Activated CD4-positive, alpha-beta T cell treated with anti-CD3 and anti-CD28 coated beads, Interleukin-10, Interleukin-2, amounts not matched to agents 100 ng/mL and 50 ng/mL, durations not matched to agents 16 hours and 8 hours (primary cell): ENCODE measurements around the gene GCNT2.
"Not testable (repeated sequence)": the region's sequence is repeated elsewhere in the genome, so short reads cannot be mapped to it uniquely, and the experiment has no call there.

Experiments used
- DNase-seq: peaks from one replicate; pipeline ENCODE4 v3.0.0-alpha.2; 2020

The GCNT2 gene

DNA sequence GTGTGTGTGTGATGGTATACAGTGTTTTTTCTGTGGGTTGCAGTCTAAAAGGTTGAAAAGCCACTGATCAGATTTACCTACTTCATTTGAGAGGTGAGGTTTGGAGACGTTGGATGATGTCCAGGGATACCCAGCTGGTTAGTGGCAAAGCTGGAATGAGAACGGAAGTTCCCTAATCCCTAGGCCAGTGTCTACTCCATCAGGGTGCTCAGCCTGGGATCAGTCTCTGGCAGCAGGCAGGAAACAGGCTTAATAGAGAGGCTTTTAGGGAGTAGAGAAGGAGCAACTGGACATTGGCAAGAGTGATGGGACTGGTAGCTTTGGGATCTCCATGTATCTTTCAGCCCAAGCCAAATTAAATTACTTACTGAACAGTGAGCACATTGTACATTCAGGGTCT is 92.6 kb downstream of the GCNT2 start:
- no peak for DNase-seq

DNA sequence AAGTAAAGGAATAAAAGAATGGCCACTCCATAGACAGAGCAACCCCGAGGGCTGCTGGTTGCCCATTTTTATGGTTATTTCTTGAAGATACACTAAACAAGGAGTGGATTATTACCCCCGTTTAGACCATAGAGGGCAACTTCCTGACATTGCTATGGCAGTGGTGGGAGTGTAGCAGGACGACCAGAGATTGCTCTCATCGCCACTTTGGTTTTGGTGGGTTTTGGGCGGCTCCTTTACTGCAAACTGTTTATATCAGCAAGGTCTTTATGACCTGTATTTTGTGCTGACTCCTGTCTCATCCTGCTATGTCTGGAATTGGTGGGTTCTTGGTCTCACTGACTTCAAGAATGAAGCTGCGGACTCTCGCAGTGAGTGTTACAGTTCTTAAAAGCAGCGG is 94.5 kb downstream of the GCNT2 start:
- no peak for DNase-seq

DNA sequence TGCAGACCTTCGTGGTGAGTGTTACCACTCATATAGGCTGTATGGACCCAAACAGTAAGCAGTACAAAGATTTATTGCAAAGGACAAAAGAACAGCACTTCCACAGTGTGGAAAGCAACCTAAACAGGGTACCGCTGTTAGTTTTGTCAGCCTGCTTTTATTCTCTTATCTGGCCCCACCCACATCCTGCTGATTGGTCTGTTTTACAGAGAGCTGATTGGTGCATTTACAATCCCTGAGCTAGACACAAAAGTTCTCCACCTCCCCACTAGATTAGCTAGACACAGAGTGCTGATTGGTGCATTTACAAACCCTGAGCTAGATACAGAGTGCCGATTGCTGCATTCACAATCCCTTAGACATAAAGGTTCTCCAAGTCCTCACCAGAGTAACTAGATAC is 95.1 kb downstream of the GCNT2 start:
- not testable (repeated sequence) for DNase-seq

DNA sequence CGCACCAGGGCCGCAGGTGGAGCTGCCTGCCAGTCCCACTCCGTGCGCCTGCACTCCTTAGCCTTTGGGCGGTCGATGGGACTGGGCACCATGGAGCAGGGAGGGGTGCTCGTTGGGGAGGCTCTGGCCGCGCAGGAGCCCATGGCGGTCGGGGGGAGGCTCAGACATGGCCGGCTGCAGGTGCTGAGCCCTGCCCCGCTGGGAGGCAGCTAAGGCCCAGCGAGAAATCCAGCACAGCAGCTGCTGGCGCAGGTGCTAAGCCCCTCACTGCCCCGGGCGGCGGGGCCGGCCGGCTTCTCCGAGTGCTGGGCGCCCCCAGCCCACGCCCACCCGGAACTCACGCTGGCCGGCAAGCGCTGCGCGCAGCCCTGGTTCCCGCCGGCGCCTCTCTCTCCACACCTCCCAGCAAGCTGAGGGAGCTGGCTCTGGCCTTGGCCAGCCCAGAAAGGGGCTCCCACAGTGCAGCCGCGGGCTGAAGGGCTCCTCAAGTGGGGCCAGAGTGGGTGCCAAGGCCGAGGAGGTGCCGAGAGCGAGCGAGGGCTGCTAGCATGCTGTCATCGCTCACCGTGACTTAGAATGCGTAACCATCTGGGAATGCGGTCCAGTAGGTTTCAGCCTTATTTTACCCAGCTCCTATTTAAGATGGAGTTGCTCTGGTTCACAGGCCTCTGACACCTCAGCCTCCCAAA is 96.0 kb downstream of the GCNT2 start:
- DNase-seq = no peak

DNA sequence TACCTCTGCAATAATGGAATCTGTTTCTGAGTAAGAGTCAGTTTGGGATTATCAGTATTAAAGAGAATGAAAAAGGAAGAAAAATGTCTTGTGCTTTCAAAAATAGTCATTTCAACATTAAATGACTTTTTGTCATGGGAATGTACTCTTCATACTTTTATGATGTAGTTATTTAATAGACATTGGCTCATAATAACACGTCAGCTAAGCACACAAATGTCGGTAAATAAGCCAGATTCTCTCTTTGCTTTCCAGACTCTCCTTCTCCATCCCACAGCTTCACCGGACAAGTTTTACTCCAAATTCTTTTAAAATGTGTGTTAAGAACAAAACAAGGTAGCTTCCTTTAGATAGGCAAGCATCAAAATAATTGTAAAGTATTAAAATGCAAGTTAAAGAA is 97.3 kb downstream of the GCNT2 start:
- DNase-seq = no peak

DNA sequence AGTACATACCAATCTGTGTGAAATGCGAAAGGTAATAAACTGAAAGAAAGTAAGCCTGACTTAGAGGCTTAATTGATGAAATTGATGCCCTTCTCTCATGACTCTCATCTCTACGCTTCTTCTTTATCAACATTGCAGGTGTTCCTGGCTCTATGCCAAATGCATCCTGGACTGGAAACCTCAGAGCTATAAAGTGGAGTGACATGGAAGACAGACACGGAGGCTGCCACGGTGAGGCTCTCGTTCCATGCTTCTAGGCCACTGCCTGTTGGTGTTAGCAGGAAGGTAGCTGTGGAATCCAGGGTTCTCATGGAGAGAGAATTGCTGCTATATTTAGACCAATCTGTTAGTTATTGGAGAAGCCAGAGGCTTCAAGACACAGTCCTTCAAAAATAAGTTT is 100.1 kb downstream of the GCNT2 start:
- no peak for DNase-seq

DNA sequence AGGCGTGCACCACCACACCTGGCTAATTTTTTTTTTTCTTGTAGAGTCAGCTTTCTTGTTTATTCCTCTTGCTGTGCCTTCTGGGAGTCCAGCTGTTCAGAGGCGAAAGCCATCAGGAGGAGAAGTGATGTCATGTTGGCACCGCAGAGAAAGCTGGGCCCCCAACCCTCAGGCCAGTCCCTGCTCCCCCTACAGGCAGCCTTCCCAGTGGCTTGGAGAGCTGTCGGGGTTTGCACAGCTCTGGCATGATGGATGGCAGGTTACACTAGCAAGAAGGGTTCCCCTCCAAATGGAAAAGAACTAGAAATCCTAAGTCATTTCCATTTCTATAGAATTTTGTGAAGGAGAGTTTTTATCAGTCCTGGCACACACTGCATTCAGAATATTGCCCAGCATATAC is 100.7 kb downstream of the GCNT2 start:
- no peak for DNase-seq

DNA sequence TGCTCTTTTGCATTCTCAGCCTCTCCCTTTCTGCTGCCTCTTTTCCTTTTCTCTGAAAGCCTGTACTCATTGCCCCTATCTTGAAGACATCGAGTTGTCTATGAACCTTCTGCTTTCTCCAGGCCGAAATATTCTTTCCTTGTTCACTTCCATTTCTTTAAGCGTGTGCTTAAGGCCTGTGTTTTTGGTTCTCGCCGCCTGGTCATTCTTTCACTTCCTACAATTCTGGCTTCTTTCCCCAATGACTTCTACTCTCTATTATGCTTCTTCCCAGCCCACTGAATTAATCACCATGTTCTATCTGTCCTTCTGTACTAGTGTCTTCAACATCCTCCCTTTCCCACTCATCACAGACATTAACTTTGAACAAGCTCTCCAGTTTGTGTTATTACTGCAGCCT is 103.7 kb downstream of the GCNT2 start:
- DNase-seq = no peak

DNA sequence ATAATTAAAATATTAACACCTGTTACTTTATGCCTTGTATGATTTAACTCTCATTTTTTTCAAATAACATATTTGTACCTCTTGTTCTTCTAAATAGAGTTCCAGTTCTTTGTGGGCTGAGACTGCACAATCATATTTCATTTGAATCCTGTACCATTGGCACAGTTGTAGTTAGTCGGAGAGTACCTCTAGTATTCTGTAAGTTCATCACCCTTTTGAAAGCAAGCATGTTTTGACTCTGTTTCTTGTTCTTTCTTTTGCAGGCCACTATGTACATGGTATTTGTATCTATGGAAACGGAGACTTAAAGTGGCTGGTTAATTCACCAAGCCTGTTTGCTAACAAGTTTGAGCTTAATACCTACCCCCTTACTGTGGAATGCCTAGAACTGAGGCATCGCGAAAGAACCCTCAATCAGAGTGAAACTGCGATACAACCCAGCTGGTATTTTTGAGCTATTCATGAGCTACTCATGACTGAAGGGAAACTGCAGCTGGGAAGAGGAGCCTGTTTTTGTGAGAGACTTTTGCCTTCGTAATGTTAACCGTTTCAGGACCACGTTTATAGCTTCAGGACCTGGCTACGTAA is 105.1 kb downstream of the GCNT2 start:
- DNase-seq = no peak

DNA sequence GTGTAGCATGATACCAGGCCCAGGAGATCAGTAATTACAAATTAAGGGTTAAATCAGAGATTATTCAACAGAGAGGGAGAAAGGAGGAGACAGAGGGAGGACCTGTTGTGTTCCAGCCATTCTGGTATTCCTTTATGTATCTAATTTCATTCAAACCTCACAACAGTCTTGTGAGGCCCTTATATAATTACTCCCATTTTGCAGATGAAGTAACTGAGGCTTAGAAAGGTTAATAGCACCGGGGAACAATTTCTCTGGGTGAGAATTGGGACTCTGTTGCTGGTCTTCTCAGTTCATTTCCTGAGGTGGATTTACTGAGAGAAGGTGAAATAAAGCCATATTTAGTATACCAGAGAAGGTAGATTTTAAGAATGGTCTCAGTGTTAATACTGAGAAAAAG is 106.6 kb downstream of the GCNT2 start:
- no peak for DNase-seq

DNA sequence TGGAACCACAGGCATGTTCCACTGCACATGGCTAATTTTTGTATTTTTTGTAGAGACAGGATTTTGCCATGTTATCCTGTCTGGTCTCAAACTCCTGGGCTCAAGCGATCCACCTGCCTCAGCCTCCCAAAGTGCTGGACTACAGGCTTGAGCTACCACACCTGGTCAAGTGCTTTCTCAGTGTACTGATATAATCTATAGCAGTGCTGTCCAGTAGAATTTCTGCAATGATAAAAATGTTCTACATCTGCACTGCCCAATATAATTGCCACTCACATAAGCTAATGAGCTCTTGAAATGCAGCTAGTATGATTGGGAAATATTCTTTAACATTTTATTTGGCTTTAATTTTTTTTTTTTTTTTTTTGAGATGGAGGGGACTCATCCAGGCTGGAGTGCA is 109.0 kb downstream of the GCNT2 start:
- no peak for DNase-seq

DNA sequence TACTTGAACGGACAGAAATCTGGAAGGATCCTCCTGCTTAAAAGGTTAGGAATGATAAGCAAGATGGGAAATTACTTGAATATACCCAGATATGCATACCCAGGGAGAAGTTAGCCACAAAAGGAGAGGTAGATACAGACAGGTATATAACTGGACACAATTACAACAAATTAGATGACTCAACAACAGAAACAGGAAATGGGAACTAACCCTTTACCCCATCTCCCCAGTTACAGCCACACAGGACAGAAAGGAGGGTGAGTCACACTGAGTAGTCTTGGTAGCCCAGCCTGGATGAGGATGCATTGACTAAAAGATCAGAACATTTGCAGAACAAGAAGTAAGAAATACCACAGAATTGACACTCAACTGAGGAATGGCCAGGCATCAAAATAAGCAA is 112.1 kb downstream of the GCNT2 start:
- peak; percentile 50 for DNase-seq

DNA sequence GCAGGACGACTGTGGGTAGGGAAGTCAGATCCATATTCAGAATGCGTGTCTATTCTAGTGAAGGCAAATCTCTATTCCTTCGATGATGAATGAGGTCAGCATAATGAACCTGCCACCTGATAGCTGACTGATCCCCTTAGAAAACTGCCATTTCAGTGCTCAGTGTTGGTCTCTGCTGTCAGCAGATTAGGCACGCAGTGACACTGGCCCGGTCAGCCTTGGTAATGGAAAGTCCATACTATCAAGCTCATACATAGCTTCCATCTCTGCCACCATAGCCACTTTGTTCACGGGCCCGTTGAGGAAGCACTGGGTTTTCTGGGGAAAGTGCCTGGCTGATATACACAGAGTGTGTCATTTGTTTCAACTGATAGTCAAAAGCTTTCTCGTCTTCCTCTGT is 119.3 kb downstream of the GCNT2 start:
- no peak for DNase-seq

DNA sequence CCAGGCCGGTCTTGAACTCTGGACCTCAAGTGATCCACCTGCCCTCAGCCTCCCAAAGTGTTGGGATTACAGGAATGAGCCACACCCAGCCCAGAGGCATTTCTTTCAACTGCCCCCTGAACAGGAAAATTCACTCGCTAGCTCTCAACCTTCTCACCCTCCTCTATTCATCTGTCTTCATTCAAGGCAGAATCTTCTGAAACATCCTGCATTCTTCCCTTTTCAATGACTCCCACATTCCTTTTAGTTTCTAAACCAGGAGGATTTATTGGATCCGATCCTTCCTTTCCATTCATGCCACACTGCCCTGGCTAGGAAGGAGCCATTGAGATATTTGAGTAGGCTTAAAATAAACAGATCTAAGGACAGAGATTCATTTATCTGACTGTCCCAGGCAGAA is 120.4 kb downstream of the GCNT2 start:
- no peak for DNase-seq

DNA sequence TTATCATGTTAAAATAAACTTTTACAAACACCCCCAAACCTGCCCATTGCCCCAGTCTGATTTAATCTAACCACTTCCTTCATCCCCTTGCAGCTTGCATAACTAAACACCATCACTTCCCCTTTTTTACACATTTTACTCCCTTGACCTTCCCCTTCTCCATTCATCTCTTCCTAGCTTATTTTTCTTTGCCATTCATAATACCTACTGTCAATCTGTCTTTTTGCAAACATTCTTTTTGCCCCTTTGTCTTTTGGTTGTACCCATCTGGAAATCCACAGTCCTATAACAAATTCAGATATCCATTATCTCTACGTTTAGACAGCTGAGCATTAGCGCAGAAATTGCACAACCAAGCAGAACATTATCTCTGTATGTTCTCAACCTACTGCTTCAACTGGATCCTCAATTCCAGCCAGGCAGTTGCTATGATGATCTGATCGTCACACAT is 122.1 kb downstream of the GCNT2 start:
- no peak for DNase-seq

DNA sequence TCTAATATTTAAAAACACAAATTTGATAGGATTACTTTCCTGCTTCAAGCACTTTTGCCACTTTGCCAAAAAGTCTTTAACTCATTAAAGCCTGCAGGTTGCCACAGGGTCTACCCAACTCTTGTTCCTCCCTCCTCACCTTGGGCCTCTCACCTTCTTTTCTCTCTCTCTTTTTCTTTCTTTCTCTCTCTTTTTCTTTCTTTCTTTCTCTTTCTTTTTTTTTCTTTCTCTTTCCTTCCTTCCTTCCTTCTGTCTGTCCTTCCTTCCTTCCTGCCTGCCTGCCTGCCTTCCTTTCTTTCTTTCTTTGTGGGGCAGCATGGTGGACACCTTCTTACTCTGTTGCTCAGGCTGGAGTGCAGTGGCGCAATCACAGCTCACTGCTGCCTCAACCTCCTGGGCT is 123.1 kb downstream of the GCNT2 start:
- no peak for DNase-seq

DNA sequence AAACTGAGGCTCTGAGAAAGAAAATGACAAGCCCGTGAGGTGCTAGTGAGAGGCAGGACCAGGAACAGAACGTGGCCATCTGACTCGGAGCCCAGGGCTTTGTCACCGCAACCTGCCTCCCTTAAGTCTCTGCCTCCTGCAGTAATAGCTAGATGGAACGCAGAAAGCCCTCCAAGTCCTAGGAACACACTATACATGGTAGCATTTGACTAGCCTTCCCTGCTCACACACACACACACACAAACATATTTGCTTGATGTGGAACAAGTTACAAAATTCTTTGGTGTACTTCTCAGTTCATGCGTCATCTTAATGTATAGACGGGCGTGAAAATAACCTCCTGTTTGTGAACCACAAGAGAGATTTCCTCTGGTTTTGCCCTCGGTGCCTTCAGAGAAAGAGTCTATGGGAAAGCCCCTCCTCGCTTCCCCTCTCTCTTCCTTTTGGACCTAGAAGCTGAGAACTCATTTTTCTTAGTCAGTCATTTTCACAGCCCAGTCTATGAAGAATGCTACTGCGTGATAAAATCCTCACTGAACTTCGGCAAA is 134.4 kb downstream of the GCNT2 start:
- DNase-seq = peak; percentile 74

DNA sequence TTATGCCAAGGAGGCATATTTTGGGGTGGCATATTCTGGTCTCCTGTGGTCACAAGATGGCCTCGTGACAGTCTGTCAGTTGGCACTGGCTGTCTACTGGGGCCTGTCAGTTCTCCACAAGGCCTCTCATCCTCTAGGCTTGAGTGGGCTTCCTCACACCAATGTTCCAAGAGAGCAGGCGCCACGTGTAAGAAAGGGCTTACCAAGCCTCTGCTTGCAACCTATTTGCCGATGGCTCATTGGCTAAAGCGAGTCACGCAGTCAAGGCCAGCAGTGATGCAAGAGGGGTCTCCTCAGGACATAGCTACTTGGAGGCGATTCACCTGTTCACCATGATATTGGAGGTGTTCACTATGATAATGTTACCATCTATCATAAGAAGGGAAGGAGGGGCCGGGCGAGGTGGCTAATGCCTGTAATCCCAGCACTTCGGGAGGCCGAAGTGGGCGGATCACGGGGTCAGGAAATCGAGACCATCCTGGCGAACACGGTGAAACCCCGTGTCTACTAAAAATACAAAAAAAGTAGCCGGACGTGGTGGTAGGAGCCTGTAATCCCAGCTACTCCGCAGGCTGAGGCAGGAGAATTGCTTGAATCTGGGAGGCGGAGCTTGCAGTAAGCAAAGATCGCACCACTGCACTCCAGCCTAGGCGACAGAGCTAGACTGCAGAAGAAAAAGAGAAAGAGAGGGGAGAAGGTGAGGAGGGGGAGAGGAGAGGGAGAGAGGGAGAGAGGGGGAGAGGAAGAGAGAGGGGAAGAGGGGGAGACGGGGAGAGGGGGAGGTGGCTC is 138.0 kb downstream of the GCNT2 start:
- DNase-seq = no peak

DNA sequence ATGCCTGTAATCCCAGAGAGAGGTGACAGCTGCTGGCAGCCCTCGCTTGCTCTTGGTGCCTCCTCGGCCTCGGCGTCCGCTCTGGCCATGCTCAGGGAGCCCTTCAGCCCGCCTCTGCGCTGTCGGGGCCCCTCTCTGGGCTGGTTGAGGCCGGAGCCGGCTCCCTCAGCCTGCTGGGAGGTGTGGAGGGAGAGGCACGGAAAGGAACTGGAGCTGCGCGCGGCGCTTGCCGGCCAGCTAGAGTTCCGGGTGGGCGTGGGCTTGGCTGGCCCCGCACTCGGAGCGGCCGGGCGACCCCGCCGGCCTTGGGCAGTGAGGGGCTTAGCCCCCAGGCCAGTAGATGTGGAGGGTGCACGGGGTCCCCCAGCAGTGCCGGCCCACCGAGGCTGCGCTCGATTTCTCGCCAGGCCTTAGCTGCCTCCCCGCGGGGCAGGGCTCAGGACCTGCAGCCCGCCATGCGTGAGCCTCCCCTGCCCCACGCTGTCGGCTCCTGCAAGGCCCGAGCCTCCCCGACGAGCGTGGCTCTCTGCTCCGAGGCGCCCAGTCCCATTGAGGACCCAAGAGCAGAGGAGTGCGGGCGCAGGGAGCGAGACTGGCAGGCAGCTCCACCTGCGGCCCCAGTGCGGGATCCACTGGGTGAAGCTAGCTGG is 138.7 kb downstream of the GCNT2 start:
- DNase-seq = no peak

DNA sequence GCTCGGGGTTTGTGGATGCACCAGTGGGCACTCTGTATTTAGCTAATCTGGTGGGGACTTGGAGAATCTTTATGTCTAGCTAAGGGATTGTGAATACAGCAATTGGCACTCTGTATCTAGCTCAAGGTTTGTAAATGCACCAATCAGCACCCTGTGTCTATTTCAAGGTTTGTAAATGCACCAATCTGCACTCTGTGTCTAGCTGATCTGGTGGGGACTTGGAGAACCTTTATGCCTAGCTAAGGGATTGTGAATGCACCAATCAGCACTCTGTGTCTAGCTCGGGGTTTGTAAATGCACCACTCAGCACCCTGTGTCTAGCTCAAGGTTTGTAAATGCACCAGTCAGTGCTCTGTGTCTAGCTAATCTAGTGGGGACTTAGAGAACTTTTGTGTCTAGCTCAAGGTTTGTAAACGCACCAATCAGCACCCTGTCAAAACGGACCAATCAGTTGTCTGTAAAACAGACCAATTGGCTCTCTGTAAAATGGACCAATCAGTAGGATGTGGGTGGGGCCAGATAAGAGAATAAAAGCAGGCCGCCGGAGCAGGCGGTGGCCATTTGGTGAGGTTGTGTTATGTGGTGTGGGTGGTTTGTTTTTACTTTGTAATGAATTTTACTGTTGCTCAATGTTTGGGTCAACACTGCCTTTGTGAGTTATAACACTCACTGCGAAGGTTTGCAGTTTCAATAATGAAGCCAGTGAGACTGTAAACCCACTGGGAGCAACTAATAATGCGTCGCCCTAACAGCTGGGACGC is 139.5 kb downstream of the GCNT2 start:
- not testable (repeated sequence) for DNase-seq

DNA sequence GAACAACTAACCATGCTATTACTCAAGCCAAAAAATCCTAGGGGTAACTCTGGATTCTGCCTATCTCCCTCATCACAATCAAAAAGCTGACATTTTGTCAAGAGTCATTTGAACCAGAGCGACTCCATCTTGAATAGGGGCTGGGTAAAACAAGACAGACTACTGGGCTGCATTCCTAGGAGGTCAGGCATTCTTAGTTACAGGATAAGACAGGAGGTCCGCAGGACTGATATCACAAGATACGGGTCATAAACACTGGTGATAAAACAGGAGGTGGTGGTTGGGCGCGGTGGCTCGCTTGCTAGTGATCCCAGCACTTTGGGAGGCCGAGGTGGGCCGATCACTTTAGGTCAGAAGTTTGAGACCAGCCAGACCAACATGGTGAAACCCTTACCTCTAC is 141.1 kb downstream of the GCNT2 start:
- DNase-seq = no peak

DNA sequence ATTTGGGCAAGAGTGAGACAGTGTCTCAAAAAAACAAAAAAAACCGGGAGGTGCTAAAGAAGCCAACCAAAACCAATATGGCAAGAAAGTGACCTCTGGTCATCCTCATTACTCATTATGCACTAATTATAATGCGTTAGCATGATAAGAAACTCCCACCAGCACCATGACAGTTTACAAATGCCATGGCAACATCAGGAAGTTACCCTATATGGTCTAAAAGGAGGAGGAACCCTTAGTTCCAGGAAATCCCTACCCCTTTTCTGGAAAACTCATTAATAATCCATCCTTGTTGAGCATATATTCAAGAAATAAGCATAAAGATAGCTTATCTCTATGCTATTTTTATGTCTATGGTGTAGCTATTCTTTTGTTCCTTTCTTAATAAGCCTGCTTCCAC is 141.6 kb downstream of the GCNT2 start:
- DNase-seq = no peak

DNA sequence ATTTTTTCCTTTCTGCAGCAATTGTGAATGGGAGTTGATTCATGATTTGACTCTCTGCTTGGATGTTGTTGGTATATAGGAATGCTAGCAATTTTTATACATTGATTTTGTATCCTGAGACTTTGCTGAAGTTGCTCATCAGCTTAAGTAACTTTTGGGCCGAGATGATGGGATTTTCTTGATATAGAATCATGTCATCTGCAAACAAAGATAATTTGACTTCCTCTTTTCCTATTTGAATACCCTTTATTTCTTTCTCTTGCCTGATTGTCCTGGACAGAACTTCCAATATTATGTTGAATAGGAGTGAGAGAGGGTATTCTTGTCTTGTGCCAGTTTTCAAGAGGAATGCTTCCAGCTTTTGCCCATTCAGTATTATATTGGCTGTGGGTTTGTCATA is 144.4 kb downstream of the GCNT2 start:
- not testable (repeated sequence) for DNase-seq
